A549 treated with RU486 at 1 μM for 4 hours (cell line): ENCODE measurements around the gene ANO8. TPM values are rescaled to one million over a fixed set of nuclear protein-coding genes. Genes with fewer than 3 reads are reported as not detected.

Experiments used
- total RNA-seq: library from RNA; stranded (reverse); fragments of 200-300 nt; extraction: Qiagen RNA extraction; gene quantifications from 5 replicates; pipeline ENCODE4 v1.2.3, GENCODE V29; 2022; ENCODE audit warnings: low read depth

The ANO8 gene, protein sequence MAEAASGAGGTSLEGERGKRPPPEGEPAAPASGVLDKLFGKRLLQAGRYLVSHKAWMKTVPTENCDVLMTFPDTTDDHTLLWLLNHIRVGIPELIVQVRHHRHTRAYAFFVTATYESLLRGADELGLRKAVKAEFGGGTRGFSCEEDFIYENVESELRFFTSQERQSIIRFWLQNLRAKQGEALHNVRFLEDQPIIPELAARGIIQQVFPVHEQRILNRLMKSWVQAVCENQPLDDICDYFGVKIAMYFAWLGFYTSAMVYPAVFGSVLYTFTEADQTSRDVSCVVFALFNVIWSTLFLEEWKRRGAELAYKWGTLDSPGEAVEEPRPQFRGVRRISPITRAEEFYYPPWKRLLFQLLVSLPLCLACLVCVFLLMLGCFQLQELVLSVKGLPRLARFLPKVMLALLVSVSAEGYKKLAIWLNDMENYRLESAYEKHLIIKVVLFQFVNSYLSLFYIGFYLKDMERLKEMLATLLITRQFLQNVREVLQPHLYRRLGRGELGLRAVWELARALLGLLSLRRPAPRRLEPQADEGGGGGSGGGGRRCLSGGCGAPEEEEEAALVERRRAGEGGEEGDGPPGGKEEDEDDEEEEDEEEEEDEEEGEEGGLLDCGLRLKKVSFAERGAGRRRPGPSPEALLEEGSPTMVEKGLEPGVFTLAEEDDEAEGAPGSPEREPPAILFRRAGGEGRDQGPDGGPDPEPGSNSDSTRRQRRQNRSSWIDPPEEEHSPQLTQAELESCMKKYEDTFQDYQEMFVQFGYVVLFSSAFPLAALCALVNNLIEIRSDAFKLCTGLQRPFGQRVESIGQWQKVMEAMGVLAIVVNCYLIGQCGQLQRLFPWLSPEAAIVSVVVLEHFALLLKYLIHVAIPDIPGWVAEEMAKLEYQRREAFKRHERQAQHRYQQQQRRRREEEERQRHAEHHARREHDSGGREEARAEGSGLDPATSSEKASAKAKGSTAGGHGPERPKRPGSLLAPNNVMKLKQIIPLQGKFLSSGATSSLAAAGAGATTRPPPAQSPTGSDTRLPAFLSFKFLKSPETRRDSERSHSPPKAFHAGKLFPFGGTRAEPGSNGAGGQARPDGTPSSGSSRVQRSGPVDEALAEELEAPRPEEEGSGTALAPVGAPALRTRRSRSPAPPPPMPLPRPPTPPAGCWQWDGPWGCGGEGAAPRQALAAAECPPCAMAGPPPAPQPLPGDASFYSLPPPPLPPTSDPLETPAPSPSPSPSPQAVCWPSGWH
- 2.3 to 4.3 TPM (median 3.3 TPM) in 5 replicates for total RNA-seq

DNA sequence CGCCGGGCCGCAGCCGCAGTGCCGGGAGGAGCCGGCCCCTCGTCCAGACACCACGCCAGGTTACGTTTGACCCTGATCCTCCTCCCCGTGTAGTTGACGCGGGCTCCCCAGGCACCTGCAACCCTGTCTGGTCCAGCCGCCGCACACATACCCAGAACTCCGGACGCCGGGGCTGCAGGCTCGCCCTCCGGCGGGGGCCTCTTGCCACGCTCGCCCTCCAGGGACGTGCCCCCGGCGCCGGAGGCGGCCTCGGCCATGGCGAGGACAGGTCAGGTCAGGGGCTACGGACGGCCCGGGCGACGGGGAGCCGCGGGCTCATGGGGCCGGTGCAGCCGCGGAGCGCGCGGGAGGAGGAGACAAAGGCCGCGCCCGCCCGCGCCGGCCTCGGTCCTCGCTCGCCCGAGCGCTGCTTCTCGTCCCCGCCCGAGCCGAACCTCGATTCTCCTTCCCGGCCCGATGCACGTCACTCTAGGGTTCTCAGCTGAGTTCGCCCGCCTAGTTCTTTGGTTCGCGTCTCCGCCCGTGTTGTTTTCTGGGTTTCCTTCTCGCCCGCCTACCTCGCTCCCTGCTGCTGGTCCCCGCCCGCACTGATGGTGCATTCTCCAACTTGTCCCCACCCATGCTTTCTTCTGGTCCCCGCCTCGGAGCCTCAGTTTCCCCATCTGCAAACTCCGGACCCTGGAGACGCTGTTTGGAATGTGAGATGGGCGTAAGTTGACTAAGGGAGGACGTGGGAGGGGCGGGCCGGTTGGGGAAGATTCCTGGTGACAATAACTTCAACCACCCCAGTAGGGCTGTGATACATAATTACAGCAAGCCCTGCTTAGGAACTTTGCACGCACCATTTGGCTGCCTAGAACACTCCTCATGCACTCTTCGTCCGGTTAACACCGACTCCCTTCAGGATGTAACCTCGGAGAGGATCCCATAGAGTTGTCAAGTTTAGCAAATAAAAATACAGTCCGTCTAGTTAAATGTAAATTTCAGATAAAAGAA, at the start of gene ANO8:
TSS of gene ANO8 (minus strand) at position 442 of the 996 bp plus-strand sequence. CDS start at position 257, 185 bp downstream.

DNA sequence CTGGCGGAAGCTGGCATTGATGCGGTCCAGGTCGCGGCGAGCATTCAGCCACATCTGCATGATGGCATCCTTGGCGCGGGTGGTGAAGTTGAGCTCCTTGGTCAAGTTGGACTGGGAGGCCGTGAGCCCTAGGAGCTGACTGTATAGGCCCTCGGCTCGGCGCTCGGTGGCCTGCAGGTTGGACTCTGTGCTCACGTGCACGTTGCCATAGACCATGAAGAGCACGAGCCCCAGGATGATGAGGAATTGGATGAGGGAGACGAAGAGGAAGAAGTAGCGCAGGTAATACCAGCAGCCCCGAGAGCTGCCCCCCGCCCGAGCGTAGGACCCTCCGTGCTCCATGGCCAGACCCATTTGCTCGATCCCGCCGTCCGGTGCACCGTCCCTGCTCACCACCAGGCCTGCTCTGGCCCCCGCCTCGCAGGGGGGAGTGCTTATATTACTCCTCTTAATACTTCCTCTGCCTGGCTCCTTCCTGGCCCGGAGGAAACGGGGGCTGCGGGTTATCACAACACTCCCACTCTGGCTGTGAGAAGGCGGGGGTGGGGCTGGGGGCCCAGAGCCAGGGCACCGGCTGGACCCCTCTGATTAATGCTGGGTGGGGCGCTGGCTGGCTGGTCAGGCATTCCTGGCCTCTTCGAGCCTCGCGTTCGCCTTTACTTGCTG, 42.4 kb upstream of the ANO8 start, which contains the start of gene PLVAP:
TSS of gene PLVAP (minus strand) at position 408 of the 666 bp plus-strand sequence. CDS start at position 354, 54 bp downstream.

DNA sequence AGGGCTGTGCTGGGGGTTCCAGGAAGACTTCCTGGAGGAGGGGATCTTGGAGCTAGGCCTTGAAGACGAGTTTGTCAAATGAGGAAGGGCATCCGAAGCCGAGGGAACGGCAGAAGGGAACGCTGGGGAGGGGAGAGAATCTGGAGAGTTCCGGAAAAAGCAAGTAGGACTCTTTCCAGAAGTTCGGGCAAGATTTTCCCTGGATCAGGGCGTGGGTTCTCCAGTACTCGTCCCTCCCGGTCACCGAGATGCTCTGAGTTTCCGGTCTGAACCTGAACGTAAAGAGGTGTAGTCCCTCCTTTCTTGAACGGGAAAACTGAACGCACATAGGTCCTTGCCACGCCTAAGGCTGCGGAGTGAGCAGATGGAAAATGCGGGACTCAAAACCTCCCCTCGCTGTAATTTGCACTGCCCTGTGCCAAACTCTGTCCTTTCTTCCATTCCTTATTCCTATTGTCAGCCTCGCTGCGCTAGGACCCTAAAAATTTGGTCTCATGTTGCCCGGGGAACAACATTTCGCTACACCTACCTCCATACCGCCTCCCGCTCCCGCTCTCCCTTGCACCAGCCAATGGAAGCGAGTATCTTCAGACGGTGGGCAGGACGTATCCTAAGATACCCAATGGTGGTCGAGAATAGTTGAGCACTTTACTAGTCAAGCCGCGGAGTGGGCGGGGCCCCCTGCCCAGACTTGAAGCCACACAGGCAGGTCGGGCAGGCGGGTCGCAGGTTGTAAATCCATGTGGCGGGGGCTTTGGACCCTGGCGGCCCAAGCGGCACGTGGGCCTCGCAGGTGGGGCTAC, 2.4 kb upstream of the ANO8 start, which contains the start of gene GTPBP3:
TSS of gene GTPBP3 (plus strand) at position 682 of the 803 bp plus-strand sequence. CDS start at position 741, 59 bp downstream.

DNA sequence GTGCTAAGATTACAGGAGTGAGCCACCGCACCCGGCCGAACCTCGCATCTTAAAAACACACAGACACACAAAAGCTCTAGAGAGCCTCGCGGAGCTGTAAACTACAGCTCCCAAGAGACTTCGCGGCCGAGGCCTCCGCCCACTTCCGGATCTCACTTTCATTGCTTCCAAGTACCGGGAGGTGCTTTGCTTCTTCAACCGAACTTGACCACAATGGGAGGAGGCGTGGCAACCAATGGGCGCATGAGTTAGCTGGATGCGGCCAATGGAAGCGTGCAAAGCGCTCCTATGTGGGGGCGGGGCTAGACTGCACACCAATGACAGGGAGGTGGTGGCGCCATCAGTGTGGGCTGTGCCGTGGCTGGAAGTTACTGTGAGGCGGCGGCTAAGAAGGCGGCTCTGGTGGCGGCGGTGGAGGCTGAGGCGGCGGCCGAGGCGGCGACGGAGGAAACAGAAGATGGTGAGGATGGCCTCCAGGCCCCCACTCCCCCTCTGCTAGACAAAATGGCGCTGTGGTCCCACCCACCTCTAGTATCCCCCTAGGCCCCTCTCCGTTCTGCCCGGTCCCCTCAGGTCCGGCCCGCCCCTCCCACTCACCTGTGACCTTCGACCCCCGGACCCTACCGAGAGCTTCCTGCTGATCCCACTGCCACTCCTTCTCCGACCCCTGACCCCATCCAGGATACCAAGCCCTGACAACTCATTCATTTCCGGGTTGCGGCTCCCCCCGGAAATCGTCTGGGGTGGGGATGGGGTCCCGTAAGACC, 25.3 kb downstream of the ANO8 start, which contains the start of gene DDA1:
TSS of gene DDA1 (plus strand) at position 366 of the 767 bp plus-strand sequence. CDS start at position 458, 92 bp downstream.

DNA sequence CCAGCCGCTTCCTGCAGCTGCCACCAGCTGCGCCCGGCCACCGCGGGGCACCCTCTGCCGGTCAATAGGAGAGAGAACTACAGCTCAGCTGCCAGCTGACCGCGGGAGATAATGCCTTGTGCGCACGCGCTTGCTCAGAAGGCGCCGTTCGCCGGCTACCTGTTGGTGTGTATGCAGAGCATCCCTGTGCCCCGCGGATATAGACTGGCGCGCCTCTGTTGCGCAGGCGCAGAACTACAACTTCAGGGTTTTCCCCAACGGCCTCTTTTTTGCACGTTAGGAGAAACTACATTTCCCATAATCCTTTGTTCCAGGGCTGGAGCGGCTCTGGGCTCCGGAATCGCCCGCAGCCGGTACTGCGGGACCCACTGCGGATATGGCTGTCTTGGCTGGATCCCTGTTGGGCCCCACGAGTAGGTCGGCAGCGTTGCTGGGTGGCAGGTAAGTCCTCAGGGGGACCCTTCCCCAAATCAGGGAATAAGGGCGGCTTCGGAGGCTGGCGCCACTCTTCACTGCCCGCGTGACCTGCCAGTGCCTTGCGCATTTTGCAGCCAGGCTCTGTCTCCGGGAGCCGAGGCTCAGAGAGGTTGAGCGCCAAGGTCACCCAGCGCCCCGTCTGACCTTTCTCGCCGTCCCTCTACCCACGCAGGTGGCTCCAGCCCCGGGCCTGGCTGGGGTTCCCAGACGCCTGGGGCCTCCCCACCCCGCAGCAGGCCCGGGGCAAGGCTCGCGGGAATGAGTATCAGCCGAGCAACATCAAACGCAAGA, 29.0 kb downstream of the ANO8 start, which contains the start of gene MRPL34:
TSS of gene MRPL34 (plus strand) at position 356 of the 768 bp plus-strand sequence. CDS start at position 377, 21 bp downstream.

DNA sequence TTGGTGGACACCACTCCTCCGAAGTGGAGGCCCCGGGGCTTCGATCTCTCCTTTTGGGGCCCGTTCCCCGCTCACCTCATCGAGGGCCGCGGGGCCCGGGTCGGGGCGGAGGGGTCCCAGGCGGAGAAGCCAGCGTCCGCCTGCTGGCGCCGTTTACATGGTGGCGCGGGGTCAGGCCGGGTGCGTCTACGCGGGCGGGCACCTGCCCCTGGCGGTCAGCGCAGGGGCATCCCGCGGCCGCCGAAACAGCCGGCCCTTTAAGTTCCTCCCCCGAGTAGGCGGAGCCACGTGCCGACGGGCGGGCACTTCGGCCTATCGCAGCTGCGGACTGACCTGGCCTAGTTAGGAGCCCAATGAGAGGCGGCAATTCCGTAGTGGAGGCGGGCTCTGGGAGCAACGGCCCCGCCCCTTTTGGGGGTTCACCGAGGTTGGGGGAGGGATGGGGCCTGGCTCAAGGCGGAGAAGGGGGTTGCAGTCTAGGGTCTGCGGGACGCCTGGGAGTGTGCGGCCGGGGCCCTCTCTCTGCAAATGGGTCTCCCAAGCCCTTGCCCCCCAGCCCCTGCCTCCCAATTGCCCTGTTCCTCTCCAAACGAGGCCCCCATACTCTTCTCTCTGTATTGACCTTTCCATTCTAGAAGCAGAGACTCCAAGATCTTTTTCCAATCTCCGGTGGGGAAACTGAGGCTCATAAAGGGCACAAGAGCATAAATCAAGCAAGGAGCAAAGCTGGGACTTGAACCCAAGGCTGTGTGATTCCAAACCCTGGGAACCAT, 31.3 kb downstream of the ANO8 start, which contains the start of gene ABHD8:
TSS of gene ABHD8 (minus strand) at position 259 of the 773 bp plus-strand sequence. CDS start 1,809 bp downstream, outside the sequence.

DNA sequence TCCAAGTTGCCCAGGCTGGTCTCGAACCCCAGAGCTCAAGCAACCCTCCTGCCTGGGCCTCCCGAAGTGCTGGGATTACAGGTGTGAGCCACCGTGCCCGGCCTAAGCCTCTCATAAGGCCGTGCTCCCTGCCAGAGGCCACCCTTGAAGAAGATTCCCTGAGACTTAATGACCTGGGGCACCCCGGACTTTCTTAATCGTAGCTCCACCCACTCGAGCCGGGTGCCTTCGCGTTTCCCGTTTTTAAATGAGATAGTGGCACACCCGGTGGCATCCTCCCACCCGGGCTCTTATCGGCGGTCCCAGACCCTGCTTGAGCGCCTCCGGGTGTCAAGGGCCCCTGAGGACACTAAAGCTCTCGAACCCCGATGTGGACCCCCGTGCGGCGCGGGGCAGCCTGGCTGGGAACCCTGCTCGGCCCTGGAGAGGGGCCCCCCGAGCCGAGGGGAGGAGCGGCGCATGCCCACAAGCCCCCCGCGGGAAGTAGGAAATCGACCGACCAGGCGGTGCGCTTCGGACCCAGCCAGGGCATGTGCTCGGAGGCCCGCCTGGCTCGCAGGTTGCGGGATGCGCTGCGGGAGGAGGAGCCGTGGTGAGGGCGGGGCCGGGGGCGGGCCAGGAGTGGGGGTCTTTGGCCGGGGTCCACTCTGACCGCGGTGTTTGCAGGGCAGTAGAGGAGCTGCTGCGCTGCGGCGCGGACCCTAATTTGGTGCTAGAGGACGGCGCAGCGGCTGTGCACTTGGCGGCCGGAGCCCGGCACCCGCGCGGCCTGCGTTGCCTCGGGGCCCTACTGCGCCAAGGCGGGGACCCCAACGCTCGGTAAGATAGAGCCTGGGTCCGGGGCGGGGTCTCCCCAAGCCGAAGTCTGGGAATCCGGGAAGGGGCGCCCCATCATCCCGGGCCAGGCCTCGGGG, 53.0 kb downstream of the ANO8 start, which contains the start of gene ANKLE1:
TSS of gene ANKLE1 (plus strand) at position 511 of the 914 bp plus-strand sequence. CDS start at position 531, 20 bp downstream.

Other genes starting within 250 kb of the ANO8 start
- 12.8 to 17.5 TPM (median 14.7 TPM) in 5 replicates for gene USE1, start 119.5 kb downstream of the ANO8 start, total RNA-seq
- 9.5 to 16.1 TPM (median 11.8 TPM) in 5 replicates for gene OCEL1, start 108.6 kb downstream of the ANO8 start, total RNA-seq
- gene NR2F6, start 88.9 kb downstream of the ANO8 start, total RNA-seq, result 30.9 to 70.2 TPM (median 67.8 TPM) in 5 replicates
- gene USHBP1, start 70.1 kb downstream of the ANO8 start, total RNA-seq, result not detected in 5 replicates
- 59.3 to 66.2 TPM (median 64.7 TPM) in 5 replicates for gene BABAM1, start 67.4 kb downstream of the ANO8 start, total RNA-seq
- gene ANKLE1, start 53.0 kb downstream of the ANO8 start, total RNA-seq, result 0.17 to 0.63 TPM (median 0.46 TPM) in 5 replicates
- 2.6 to 4.5 TPM (median 4.2 TPM) in 5 replicates for gene ABHD8, start 31.4 kb downstream of the ANO8 start, total RNA-seq
- gene MRPL34, start 29.0 kb downstream of the ANO8 start, total RNA-seq, result 61.3 to 102 TPM (median 91.5 TPM) in 5 replicates
- 61.9 to 81.0 TPM (median 68.9 TPM) in 5 replicates for gene DDA1, start 25.3 kb downstream of the ANO8 start, total RNA-seq
- gene GTPBP3, start 2.7 kb upstream of the ANO8 start, total RNA-seq, result 15.9 to 23.4 TPM (median 19.3 TPM) in 5 replicates
- not detected in 5 replicates for gene PLVAP, start 42.5 kb upstream of the ANO8 start, total RNA-seq
- gene CCDC194, start 59.3 kb upstream of the ANO8 start, total RNA-seq, result not detected in 5 replicates
- 0.13 to 0.15 TPM in 2 of 5 replicates, not detected in the others for gene BST2, start 70.8 kb upstream of the ANO8 start, total RNA-seq
- 26.9 to 42.8 TPM (median 38.0 TPM) in 5 replicates for gene MVB12A, start 85.2 kb upstream of the ANO8 start, total RNA-seq
- 0.47 to 0.94 TPM (median 0.85 TPM) in 5 replicates for gene TMEM221, start 113.8 kb upstream of the ANO8 start, total RNA-seq
- not detected in 5 replicates for gene NXNL1, start 126.1 kb upstream of the ANO8 start, total RNA-seq
- gene SLC27A1, start 135.7 kb upstream of the ANO8 start, total RNA-seq, result 2.1 to 3.5 TPM (median 2.7 TPM) in 5 replicates
- gene PGLS, start 176.8 kb upstream of the ANO8 start, total RNA-seq, result 47.5 to 79.9 TPM (median 67.0 TPM) in 5 replicates
- gene COLGALT1, start 220.8 kb upstream of the ANO8 start, total RNA-seq, result 57.5 to 79.4 TPM (median 71.9 TPM) in 5 replicates